K562 (cell line): Measurements from ENCODE around the gene PITPNC1. TPM values are rescaled to one million over a fixed set of nuclear protein-coding genes. Genes with fewer than 3 reads are reported as not detected.

Experiments used
- ATAC-seq: fragments of 200-7000 bp; cut with Tn5 transposase; 3 replicates; pipeline ENCODE4 v1.9.1; 2020; ENCODE audit warnings: moderate library complexity
- BruUV-seq: library from RNA; stranded (reverse); fragments of 400-500 nt; replicated peaks from 2 replicates; lab custom pipeline; 2021; lab: Mats Ljungman, UMichigan
- CTCF ChIA-PET: fragments of 300-600 bp; formaldehyde crosslinking; extraction: SDS; loops from one replicate; lab custom pipeline; 2021; ENCODE audit warnings: low intra/inter-chr PET ratio; lab: Yijun Ruan, JAX
- POLR2A ChIA-PET: fragments of 300-600, 350-650 bp; sonication (Branson Sonifier 250); formaldehyde crosslinking; extraction: SDS; loops from one replicate; lab custom pipeline; 2021; ENCODE audit warnings: antibody characterized with exemption, inconsistent platforms; lab: Yijun Ruan, JAX
- DNase-seq, 4 experiments: peaks; one replicate each; pipeline versions ENCODE4 v3.0.0 to v3.0.0-alpha.2; 2011 to 2018; ENCODE audit warnings: low spot score in 3 of 4, mixed read lengths in 3 of 4; ENCODE audit errors: extremely low read depth in 1 of 4
- FAIRE-seq: peaks from 2 replicates; lab custom pipeline; 2011; peaks lifted over from hg19 to GRCh38; lab: Jason Lieb, UNC
- H2AFZ ChIP-seq: 2 replicates; pipeline ENCODE4 v1.6.0; 2011; ENCODE audit warnings: low read depth, low read length, control low read depth, inconsistent platforms
- H3K27ac ChIP-seq: fragments of 200-600 bp; 3 replicates; pipeline ENCODE4 v1.8.0; 2011; ENCODE audit warnings: low read depth, mild to moderate bottlenecking, control low read depth, inconsistent platforms, low read length, moderate library complexity, mixed read lengths; ENCODE audit errors: extremely low read depth
- H3K27me3 ChIP-seq, 2 experiments: fragments of 300-600 bp in 1 of 2; 2 replicates in 1 of 2; 3 replicates in 1 of 2; pipeline versions ENCODE4 v1.6.0 to v1.8.0; 2011; ENCODE audit warnings: inconsistent platforms in 2 of 2, low read length in 2 of 2, mild to moderate bottlenecking in 1 of 2, mixed read lengths in 1 of 2, moderate library complexity in 1 of 2; ENCODE audit not compliant: control insufficient read depth in 2 of 2, insufficient read depth in 2 of 2
- H3K36me3 ChIP-seq: fragments of 300-600 bp; 3 replicates; pipeline ENCODE4 v1.8.0; 2011; ENCODE audit warnings: mild to moderate bottlenecking, low read length, inconsistent platforms; ENCODE audit not compliant: control insufficient read depth, insufficient read depth
- H3K4me1 ChIP-seq, 2 experiments: fragments of 200-600 bp in 1 of 2; replicated peaks in 1 of 2; 2 replicates in 1 of 2; 3 replicates in 1 of 2; pipeline versions ENCODE4 v1.5.1 to v1.8.0; 2011; ENCODE audit warnings: inconsistent platforms in 2 of 2, low read length in 2 of 2, mild to moderate bottlenecking in 1 of 2, mixed read lengths in 1 of 2, moderate library complexity in 1 of 2; ENCODE audit not compliant: control insufficient read depth in 2 of 2, insufficient read depth in 2 of 2
- H3K4me2 ChIP-seq: 2 replicates; pipeline ENCODE4 v1.6.1; 2011; ENCODE audit warnings: low read length, control low read depth, inconsistent platforms, mixed read lengths; ENCODE audit not compliant: insufficient read depth
- H3K4me3 ChIP-seq: fragments of 200-600 bp; sonication (generic), shearing (Covaris generic); 2 replicates; pipeline ENCODE4 v1.5.1; 2016; ENCODE audit warnings: control low read depth, inconsistent platforms
- H3K79me2 ChIP-seq: fragments of 200-600 bp; 3 replicates; pipeline ENCODE4 v1.8.0; 2011; ENCODE audit warnings: low read length, inconsistent platforms; ENCODE audit not compliant: control insufficient read depth, insufficient read depth
- H3K9ac ChIP-seq, 2 experiments: 2 replicates each; pipeline versions ENCODE4 v1.6.0 to v1.6.1; 2011; ENCODE audit warnings: low read depth in 2 of 2, low read length in 2 of 2, control low read depth in 1 of 2, inconsistent platforms in 1 of 2, mild to moderate bottlenecking in 1 of 2, mixed read lengths in 1 of 2; ENCODE audit not compliant: insufficient read depth in 1 of 2
- H3K9me1 ChIP-seq: one replicate; pipeline ENCODE4 v1.6.0; 2011; ENCODE audit warnings: inconsistent platforms, mild to moderate bottlenecking, low read length, moderate library complexity; ENCODE audit not compliant: control insufficient read depth, insufficient read depth
- H3K9me3 ChIP-seq: replicated peaks from 2 replicates; pipeline ENCODE4 v1.5.1; 2011; ENCODE audit warnings: low read depth, low read length, inconsistent platforms; ENCODE audit not compliant: control insufficient read depth, insufficient read depth
- H4K20me1 ChIP-seq: replicated peaks from 2 replicates; pipeline ENCODE4 v1.6.1; 2011; ENCODE audit warnings: low read length, inconsistent platforms, mixed read lengths; ENCODE audit not compliant: control insufficient read depth, insufficient read depth
- BHLHE40 ChIP-seq: IDR thresholded peaks from 2 replicates; pipeline ENCODE4 v1.6.1; 2011; ENCODE audit warnings: low read length, improper control_type of control experiment
- CBFB ChIP-seq: sonication (generic); formaldehyde crosslinking; IDR thresholded peaks from 2 replicates; pipeline ENCODE4 v1.4.0; 2020; ENCODE audit warnings: mild to moderate bottlenecking, missing genetic modification reagents
- CHD2 ChIP-seq: IDR thresholded peaks from 2 replicates; pipeline ENCODE4 v1.6.1; 2011; ENCODE audit warnings: low read depth, low read length
- HCFC1 ChIP-seq: IDR thresholded peaks from 2 replicates; pipeline ENCODE4 v1.6.1; 2012; ENCODE audit warnings: low read depth, low read length, improper control_type of control experiment
- MED1 ChIP-seq: sonication (generic); formaldehyde crosslinking; IDR thresholded peaks from 2 replicates; pipeline ENCODE4 v1.8.1; 2023; ENCODE audit warnings: missing genetic modification reagents, borderline replicate concordance
- RBM39 ChIP-seq: fragments of 200-400 bp; formaldehyde crosslinking; optimal IDR thresholded peaks from 2 replicates; pipeline ENCODE3; 2018; ENCODE audit warnings: low read depth, low read length
- SMARCE1 ChIP-seq: fragments of 450-650 bp; IDR thresholded peaks from 2 replicates; pipeline ENCODE4 v1.7.1; 2016; ENCODE audit warnings: mild to moderate bottlenecking
- SP1 ChIP-seq: sonication (generic); formaldehyde crosslinking; IDR thresholded peaks from 2 replicates; pipeline ENCODE4 v1.8.1; 2022; ENCODE audit warnings: mild to moderate bottlenecking, missing genetic modification reagents
- ZNF717 ChIP-seq: fragments of 250-450 bp; sonication (Bioruptor Pico); IDR thresholded peaks from 2 replicates; pipeline ENCODE4 v1.5.0; 2021
- ZSCAN29 ChIP-seq: fragments of 450-650 bp; IDR thresholded peaks from 2 replicates; pipeline ENCODE4 v1.6.1; 2017
- WGBS: fragments of 100-300 bp; shearing (Covaris generic); methylation state at CpG from one replicate; pipeline ENCODE4 v1.1.6; 2016; ENCODE audit warnings: low coverage, mixed read lengths; ENCODE audit not compliant: insufficient coverage; ENCODE audit errors: missing lambda C conversion rate; 5-methylcytosine and 5-hydroxymethylcytosine counted together
- in situ Hi-C: fragments of 300-500 bp; cut with MboI; formaldehyde crosslinking; loops from 4 replicates; pipeline ENCODE4 v1.15.0; 2018; ENCODE audit warnings: inconsistent platforms, mixed read lengths
- intact Hi-C: fragments of 100-400 bp; cut with micrococcal nuclease; formaldehyde crosslinking; loops from 2 replicates; pipeline ENCODE4 v1.14.2; 2022
- polyA plus RNA-seq, 8 experiments: library from polyadenylated mRNA; depleted of rRNA in 4 of 8; stranded (reverse) in 5 of 8; unstranded in 3 of 8; fragments of >200 nt; fragmentation: Nextera tagmentation in 2 of 8; fragmentation: Illumina TruSeq in 1 of 8; extraction: Ambion mirVana in 2 of 8; extraction: Trizol in 1 of 8; gene quantifications; 2 replicates each; pipeline versions ENCODE4 v1.2.1 to v1.2.3, GENCODE V29; 2011 to 2014; ENCODE audit warnings: inconsistent platforms in 1 of 8, missing spikeins in 1 of 8
- total RNA-seq, 7 experiments: library from RNA; depleted of rRNA in 6 of 7; stranded (reverse); fragments of >200 nt in 6 of 7; fragmentation: Illumina TruSeq in 2 of 7; extraction: Trizol in 2 of 7; gene quantifications; 2 replicates each; pipeline versions ENCODE4 v1.2.1 to v1.2.3, GENCODE V29; 2011 to 2021; ENCODE audit warnings: low replicate concordance in 1 of 7
- TF ChIP-seq, protein P1 (sequence below), 3 experiments: IDR thresholded peaks in 2 of 3; conservative IDR thresholded peaks in 1 of 3; 2 replicates each; pipeline ENCODE4 v1.5.1; 2011 to 2012; ENCODE audit warnings: low read length in 3 of 3, mild to moderate bottlenecking in 3 of 3, control low read depth in 2 of 3, improper control_type of control experiment in 1 of 3, inconsistent platforms in 1 of 3, low read depth in 1 of 3, mixed read lengths in 1 of 3, moderate library complexity in 1 of 3; ENCODE audit not compliant: insufficient read depth in 2 of 3
- TF ChIP-seq, protein P2 (sequence below): fragments of 250-450 bp; sonication (Bioruptor Pico); IDR thresholded peaks from 2 replicates; pipeline ENCODE4 v1.4.0; 2020
- TF ChIP-seq, protein P3 (sequence below): fragments of 250-450 bp; sonication (Bioruptor Pico); IDR thresholded peaks from 2 replicates; pipeline ENCODE4 v1.5.0; 2020; ENCODE audit warnings: mild to moderate bottlenecking

PITPNC1 gene
- total and polyA plus RNA-seq, 9 of the 15 experiments (the other 6 are each of a cell fraction or from before 2014, with no cell fraction given) = 0.11 to 1.1 (median 0.65) TPM

DNA sequence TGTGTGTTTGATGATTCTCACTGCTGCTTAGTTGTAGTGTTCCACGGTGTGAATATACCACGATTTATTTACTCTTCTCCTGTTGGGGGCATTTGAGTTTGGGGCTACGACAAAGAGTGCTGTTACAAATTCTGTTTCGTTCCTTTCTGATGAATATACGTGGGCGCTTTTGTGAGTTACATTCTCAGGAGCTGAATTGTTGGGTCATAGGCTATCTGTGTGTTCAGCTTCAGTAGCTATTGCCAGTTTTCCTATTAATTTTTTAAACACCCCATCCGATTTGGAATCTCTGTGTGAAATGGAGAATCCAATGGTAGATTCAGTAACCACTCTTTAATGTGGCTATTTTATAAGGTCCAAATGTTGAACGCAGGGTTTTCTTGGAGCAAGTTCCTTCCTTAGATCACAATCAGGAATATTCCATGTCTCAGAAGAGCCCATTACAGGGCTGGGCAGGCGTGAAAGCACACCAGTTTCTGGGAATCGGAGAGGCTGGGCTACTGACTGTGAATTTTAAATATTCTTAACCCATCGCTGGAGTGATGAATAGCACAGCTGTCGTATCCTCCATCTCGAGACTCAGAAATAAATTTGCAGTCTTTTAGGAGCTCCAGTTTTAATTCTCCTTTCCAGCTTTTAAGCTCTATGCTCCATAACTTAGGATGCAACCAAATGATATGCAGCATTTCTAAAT is 115.9 kb downstream of the PITPNC1 start:
- no peaks in the 10 kb centered on the region for H3K36me3 ChIP-seq

DNA sequence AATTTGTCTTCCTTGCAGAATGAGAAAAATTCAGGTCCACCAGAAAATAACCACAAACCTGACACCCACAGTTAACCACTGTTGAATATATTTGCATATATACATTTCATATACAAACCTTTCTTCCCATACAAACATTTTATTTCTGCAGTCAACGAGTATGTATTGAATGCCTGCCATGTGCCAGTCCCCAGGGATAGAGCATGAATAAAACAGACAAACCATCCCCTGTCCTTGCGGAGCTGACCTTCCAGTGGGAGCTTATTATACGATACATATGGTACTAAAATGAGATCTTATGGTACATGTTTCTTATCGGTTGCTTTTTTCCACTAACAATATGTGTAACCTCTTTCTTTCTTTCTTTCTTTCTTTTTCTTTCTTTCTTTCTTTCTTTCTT is 116.7 kb downstream of the PITPNC1 start:
- FAIRE-seq (no peak), DNase-seq (no peak), ATAC-seq (no peak)
- ChIA-PET POLR2A (interaction anchor here (1.3 kb wide), 1 partner anchor 11 kb away, joined by 3 read pairs; no protein-coding TSS in a partner anchor), CTCF (no interaction called here)
- no peak overlapping the region for H3K9ac ChIP-seq
- H2AFZ ChIP-seq = no peak overlapping the region
- no peak overlapping the region for H3K4me3 ChIP-seq
- H3K36me3 ChIP-seq = no peaks in the 10 kb centered on the region
- 0 out of 2 replicates have a peak, but pooled peaks cover 2% of the 10 kb centered on the region for H3K9me3 ChIP-seq
- peaks cover 20 to 29% of the 10 kb centered on the region in 2 experiments for H3K27me3 ChIP-seq
- in situ Hi-C loops = no loop called here
- intact Hi-C loops = no loop called here
- BruUV-seq = no TSS peak
- no peak overlapping the region for H3K4me2 ChIP-seq
- H4K20me1 ChIP-seq = no peaks in the 10 kb centered on the region
- no peaks in the 10 kb centered on the region for H3K79me2 ChIP-seq
- H3K4me1 ChIP-seq = no peaks in the 10 kb centered on the region
- no peaks in the 10 kb centered on the region for H3K9me1 ChIP-seq
- 12% methylated on average over 4 of the region's 4 CpGs for WGBS
- H3K27ac ChIP-seq = no peak overlapping the region
- TF ChIP-seq CBFB (CRISPR knock-in tag) (no peak), ZSCAN29 (no peak), HCFC1 (no peak), SP1 (no peak), RBM39 (no peak)
- TF ChIP-seq, protein P1, sequence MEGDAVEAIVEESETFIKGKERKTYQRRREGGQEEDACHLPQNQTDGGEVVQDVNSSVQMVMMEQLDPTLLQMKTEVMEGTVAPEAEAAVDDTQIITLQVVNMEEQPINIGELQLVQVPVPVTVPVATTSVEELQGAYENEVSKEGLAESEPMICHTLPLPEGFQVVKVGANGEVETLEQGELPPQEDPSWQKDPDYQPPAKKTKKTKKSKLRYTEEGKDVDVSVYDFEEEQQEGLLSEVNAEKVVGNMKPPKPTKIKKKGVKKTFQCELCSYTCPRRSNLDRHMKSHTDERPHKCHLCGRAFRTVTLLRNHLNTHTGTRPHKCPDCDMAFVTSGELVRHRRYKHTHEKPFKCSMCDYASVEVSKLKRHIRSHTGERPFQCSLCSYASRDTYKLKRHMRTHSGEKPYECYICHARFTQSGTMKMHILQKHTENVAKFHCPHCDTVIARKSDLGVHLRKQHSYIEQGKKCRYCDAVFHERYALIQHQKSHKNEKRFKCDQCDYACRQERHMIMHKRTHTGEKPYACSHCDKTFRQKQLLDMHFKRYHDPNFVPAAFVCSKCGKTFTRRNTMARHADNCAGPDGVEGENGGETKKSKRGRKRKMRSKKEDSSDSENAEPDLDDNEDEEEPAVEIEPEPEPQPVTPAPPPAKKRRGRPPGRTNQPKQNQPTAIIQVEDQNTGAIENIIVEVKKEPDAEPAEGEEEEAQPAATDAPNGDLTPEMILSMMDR (IDR thresholded peaks at IDR 0.05 in 2 of 3, conservative IDR thresholded peaks at IDR 0.05 in 1 of 3; ENCODE audit: insufficient read depth in 2 of 3, low read depth in 1 of 3, low read length in 3 of 3) = no peak
- TF ChIP-seq, protein P2, sequence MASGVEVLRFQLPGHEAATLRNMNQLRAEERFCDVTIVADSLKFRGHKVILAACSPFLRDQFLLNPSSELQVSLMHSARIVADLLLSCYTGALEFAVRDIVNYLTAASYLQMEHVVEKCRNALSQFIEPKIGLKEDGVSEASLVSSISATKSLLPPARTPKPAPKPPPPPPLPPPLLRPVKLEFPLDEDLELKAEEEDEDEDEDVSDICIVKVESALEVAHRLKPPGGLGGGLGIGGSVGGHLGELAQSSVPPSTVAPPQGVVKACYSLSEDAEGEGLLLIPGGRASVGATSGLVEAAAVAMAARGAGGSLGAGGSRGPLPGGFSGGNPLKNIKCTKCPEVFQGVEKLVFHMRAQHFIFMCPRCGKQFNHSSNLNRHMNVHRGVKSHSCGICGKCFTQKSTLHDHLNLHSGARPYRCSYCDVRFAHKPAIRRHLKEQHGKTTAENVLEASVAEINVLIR = no peak
- TF ChIP-seq, protein P3, sequence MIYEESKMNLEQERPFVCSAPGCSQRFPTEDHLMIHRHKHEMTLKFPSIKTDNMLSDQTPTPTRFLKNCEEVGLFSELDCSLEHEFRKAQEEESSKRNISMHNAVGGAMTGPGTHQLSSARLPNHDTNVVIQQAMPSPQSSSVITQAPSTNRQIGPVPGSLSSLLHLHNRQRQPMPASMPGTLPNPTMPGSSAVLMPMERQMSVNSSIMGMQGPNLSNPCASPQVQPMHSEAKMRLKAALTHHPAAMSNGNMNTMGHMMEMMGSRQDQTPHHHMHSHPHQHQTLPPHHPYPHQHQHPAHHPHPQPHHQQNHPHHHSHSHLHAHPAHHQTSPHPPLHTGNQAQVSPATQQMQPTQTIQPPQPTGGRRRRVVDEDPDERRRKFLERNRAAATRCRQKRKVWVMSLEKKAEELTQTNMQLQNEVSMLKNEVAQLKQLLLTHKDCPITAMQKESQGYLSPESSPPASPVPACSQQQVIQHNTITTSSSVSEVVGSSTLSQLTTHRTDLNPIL (CRISPR knock-in tag) = no peak

More for the DNA sequence above, 115.9 kb downstream of the PITPNC1 start:
- Histone ChIP-seq H3K4me3 (no peak overlapping the region), H3K27ac (no peak overlapping the region), H3K9me1 (no peaks in the 10 kb centered on the region), H2AFZ (no peak overlapping the region), H3K9ac (no peak overlapping the region), H3K4me1 (no peaks in the 10 kb centered on the region), H3K9me3 (0 out of 2 replicates have a peak, but pooled peaks cover 2% of the 10 kb centered on the region), H3K27me3 (peaks cover 21 to 34% of the 10 kb centered on the region in 2 experiments), H3K4me2 (no peak overlapping the region), H4K20me1 (no peaks in the 10 kb centered on the region), H3K79me2 (no peaks in the 10 kb centered on the region)
- TF ChIP-seq BHLHE40 (no peak), RBM39 (no peak), CHD2 (no peak), ZNF717 (CRISPR knock-in tag) (no peak), SMARCE1 (no peak), MED1 (no peak)
- FAIRE-seq (no peak), ATAC-seq (no peak), DNase-seq (no peak)
- intact Hi-C loops = no loop called here
- under 1% methylated on average over 13 of the region's 13 CpGs for WGBS
- BruUV-seq = no TSS peak
- ChIA-PET POLR2A (interaction anchor here (1.3 kb wide), 1 partner anchor 12 kb away, joined by 3 read pairs; no protein-coding TSS in a partner anchor), CTCF (no interaction called here)
- in situ Hi-C loops = no loop called here
